HEK293T (cell line): Measurements from ENCODE around the gene KIZ.
A peak's percentile ranks its signal among the peaks of the same experiment; 100 is the strongest.

Source experiments
- CTCF ChIA-PET: fragments of 350-600 bp; formaldehyde crosslinking; extraction: SDS; loops from one replicate; lab custom pipeline; 2021; ENCODE audit warnings: antibody characterized with exemption, inconsistent platforms; lab: Yijun Ruan, JAX
- POLR2A ChIA-PET: fragments of 350-600 bp; formaldehyde crosslinking; extraction: SDS; loops from one replicate; lab custom pipeline; 2020; ENCODE audit warnings: antibody characterized with exemption, inconsistent platforms; lab: Yijun Ruan, JAX
- DNase-seq: peaks from one replicate; pipeline ENCODE4 v3.0.0; 2012; ENCODE audit warnings: mixed read lengths; ENCODE audit errors: extremely low spot score
- ARNT ChIP-seq: fragments of 450-650 bp; IDR thresholded peaks from 2 replicates; pipeline ENCODE4 v1.6.1; 2017; ENCODE audit warnings: mild to moderate bottlenecking
- BHLHE40 ChIP-seq: fragments of 450-650 bp; IDR thresholded peaks from 2 replicates; pipeline ENCODE4 v1.6.1; 2016; ENCODE audit warnings: mild to moderate bottlenecking, moderate library complexity, borderline replicate concordance
- CTBP1 ChIP-seq: fragments of 450-650 bp; IDR thresholded peaks from 2 replicates; pipeline ENCODE4 v1.6.1; 2016; ENCODE audit warnings: borderline replicate concordance
- ELF4 ChIP-seq: fragments of 450-650 bp; IDR thresholded peaks from 2 replicates; pipeline ENCODE4 v1.6.1; 2017; ENCODE audit warnings: antibody characterized with exemption
- FOXA1 ChIP-seq: fragments of 450-650 bp; IDR thresholded peaks from 2 replicates; pipeline ENCODE4 v1.6.1; 2016; ENCODE audit warnings: mild to moderate bottlenecking
- FOXK2 ChIP-seq: fragments of 450-650 bp; IDR thresholded peaks from 2 replicates; pipeline ENCODE4 v1.6.1; 2016; ENCODE audit warnings: mild to moderate bottlenecking
- FOXM1 ChIP-seq: fragments of 450-650 bp; IDR thresholded peaks from 2 replicates; pipeline ENCODE4 v1.6.1; 2017; ENCODE audit warnings: mild to moderate bottlenecking, borderline replicate concordance
- HDGF ChIP-seq: fragments of 450-650 bp; IDR thresholded peaks from 2 replicates; pipeline ENCODE4 v1.6.1; 2017; ENCODE audit warnings: antibody characterized with exemption, borderline replicate concordance
- L3MBTL2 ChIP-seq: fragments of 450-650 bp; conservative IDR thresholded peaks from 2 replicates; pipeline ENCODE4 v1.6.1; 2016; ENCODE audit warnings: mild to moderate bottlenecking
- LEF1 ChIP-seq: fragments of 450-650 bp; IDR thresholded peaks from 2 replicates; pipeline ENCODE4 v1.6.1; 2017; ENCODE audit warnings: mild to moderate bottlenecking, borderline replicate concordance
- NFRKB ChIP-seq: fragments of 450-650 bp; IDR thresholded peaks from 2 replicates; pipeline ENCODE4 v1.6.1; 2016; ENCODE audit warnings: mild to moderate bottlenecking, moderate library complexity
- PKNOX1 ChIP-seq: fragments of 450-650 bp; IDR thresholded peaks from 2 replicates; pipeline ENCODE4 v1.6.1; 2016
- SP1 ChIP-seq: fragments of 450-650 bp; IDR thresholded peaks from 2 replicates; pipeline ENCODE4 v1.6.1; 2017
- SUZ12 ChIP-seq: fragments of 450-650 bp; IDR thresholded peaks from 2 replicates; pipeline ENCODE4 v1.6.1; 2016; ENCODE audit warnings: mild to moderate bottlenecking
- TARDBP ChIP-seq: fragments of 450-650 bp; IDR thresholded peaks from 2 replicates; pipeline ENCODE4 v1.6.1; 2016
- ZNF384 ChIP-seq: fragments of 450-650 bp; IDR thresholded peaks from 2 replicates; pipeline ENCODE4 v1.6.1; 2016

KIZ gene

GRCh38 chr20:21125072-21125848 lies 622 bp upstream of the KIZ start:
- POLR2A ChIA-PET: interaction anchor here (0.7 to 1.9 kb wide), 10 partner anchors 10 to 396 kb away, joined by 3 to 8 read pairs (median 4); no protein-coding TSS in a partner anchor
- CTCF ChIA-PET: interaction anchor here (0.6 to 1.5 kb wide), 5 partner anchors 8 to 516 kb away, joined by 3 read pairs; no protein-coding TSS in a partner anchor
- peak; percentile 57 for DNase-seq

DNA sequence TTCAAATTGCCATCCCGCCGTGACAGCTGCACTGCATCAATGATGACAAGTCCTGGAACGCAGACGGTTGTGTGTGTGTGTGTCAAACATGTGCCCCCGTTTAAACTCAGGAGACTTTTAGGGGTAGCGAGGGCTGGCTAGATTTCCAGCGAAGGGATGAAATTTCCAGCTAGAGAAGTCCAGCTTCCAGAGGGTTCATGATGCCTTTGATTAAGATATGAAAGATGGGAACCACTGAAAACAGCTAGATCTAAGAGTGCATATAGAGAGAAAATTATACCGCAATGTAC lies 644 bp downstream of the KIZ start:
- POLR2A ChIA-PET: interaction anchor here (0.7 to 1.9 kb wide), 5 partner anchors 10 to 394 kb away, joined by 3 to 8 read pairs (median 4); no protein-coding TSS in a partner anchor
- CTCF ChIA-PET: interaction anchor here (1.3 to 1.5 kb wide), 2 partner anchors 53 to 80 kb away, joined by 3 read pairs; no protein-coding TSS in a partner anchor
- DNase-seq: no peak
- TF ChIP-seq FOXK2 (no peak), ARNT (no peak), HDGF (no peak), FOXA1 (no peak), L3MBTL2 (no peak), ELF4 (no peak), SP1 (no peak), ZNF384 (no peak), CTBP1 (no peak)

More at GRCh38 chr20:21125072-21125848, 622 bp upstream of the KIZ start:
- TF ChIP-seq L3MBTL2 (peak; percentile 74), LEF1 (no peak)

- POLR2A ChIA-PET: interaction anchor here (0.7 to 1.7 kb wide), 2 partner anchors 9 to 73 kb away, joined by 3 to 4 read pairs; no protein-coding TSS in a partner anchor
- CTCF ChIA-PET: no interaction called here
- TF ChIP-seq BHLHE40: no peak
- DNase-seq: no peak
These were observed 1.5 kb downstream of the KIZ start for GRCh38 chr20:21127201-21127981.

GRCh38 chr20:21129861-21130260 lies 4.0 kb downstream of the KIZ start:
- POLR2A ChIA-PET: no interaction called here
- CTCF ChIA-PET: interaction anchor here (0.7 kb wide), 1 partner anchor 18 kb away, joined by 3 read pairs; no protein-coding TSS in a partner anchor
- DNase-seq: peak; percentile 14
- TF ChIP-seq FOXK2 (no peak), SUZ12 (no peak), SP1 (no peak), ARNT (no peak), ELF4 (no peak), NFRKB (no peak), PKNOX1 (no peak), CTBP1 (no peak), TARDBP (no peak), HDGF (no peak)

GRCh38 chr20:21133404-21133803 lies 7.5 kb downstream of the KIZ start:
- CTCF ChIA-PET: no interaction called here

GRCh38 chr20:21133917-21134622 lies 8.2 kb downstream of the KIZ start:
- POLR2A ChIA-PET: no interaction called here
- CTCF ChIA-PET: no interaction called here

More at GRCh38 chr20:21133404-21133803, 7.5 kb downstream of the KIZ start:
- no peak for DNase-seq
- POLR2A ChIA-PET: no interaction called here
- no peak for TF ChIP-seq FOXM1
- TF ChIP-seq BHLHE40: no peak
- no peak for TF ChIP-seq ZNF384
- TF ChIP-seq PKNOX1: no peak
- TF ChIP-seq LEF1: no peak
- no peak for TF ChIP-seq NFRKB
- TF ChIP-seq L3MBTL2: no peak
- TF ChIP-seq FOXK2: no peak
- no peak for TF ChIP-seq CTBP1
- no peak for TF ChIP-seq ELF4
- no peak for TF ChIP-seq FOXA1
- no peak for TF ChIP-seq ARNT
- no peak for TF ChIP-seq SP1
- TF ChIP-seq TARDBP: no peak
- no peak for TF ChIP-seq HDGF

More at GRCh38 chr20:21133917-21134622, 8.2 kb downstream of the KIZ start:
- no peak for DNase-seq
- TF ChIP-seq BHLHE40 (no peak), LEF1 (no peak), FOXM1 (no peak)
